Measurements from ENCODE around the gene CDH23.

CDH23 gene

DNA sequence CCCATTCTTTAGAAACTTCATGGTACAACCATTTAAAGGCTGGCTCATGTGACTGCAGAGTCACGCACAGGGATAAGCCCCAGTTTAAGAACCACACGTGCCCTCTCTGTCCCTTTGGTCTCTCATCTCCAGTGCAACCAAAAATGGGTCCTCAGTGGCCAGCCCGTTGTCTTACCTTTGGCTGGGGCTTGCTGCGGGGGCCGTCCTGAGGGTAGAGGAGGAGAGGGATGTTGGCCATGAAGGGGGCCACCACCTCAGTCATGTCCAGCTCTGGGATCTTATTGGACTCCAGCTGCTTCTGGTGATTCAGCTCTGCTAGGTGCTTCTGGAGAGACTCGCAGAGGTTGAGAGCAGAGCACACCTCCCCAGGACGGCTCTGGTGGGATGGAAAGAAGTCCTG is 432.0 kb downstream of the CDH23 start:
- H3K27me3 ChIP-seq (ENCODE audit: control insufficient read depth, insufficient read depth, low read length, poor library complexity, severe bottlenecking) = no peaks in the 10 kb centered on the region
- 95% methylated on average over 7 of the region's 7 CpGs for WGBS, 2 experiments
- no peak overlapping the region for H3K27ac ChIP-seq (ENCODE audit: insufficient read depth, low read depth, low read length, poor library complexity, severe bottlenecking)
- H3K36me3 ChIP-seq (ENCODE audit: control insufficient read depth, insufficient read depth, low read length) = peaks cover 72% of the 10 kb centered on the region
- H3K4me1 ChIP-seq (ENCODE audit: control insufficient read depth, insufficient read depth, low read length) = no peaks in the 10 kb centered on the region
- H3K9me3 ChIP-seq (ENCODE audit: control insufficient read depth, low read length) = no peaks in the 10 kb centered on the region
- H3K4me3 ChIP-seq (ENCODE audit: insufficient read depth, low read depth, low read length) = no peak overlapping the region

GRCh38 chr10:71829171-71829570 is 432.5 kb downstream of the CDH23 start:
- peaks cover 71% of the 10 kb centered on the region for H3K36me3 ChIP-seq (ENCODE audit: control insufficient read depth, insufficient read depth, low read length)
- H3K4me1 ChIP-seq (ENCODE audit: control insufficient read depth, insufficient read depth, low read length) = no peaks in the 10 kb centered on the region
- WGBS, 2 experiments = 93 to 95% methylated on average over 5 of the region's 5 CpGs
- H3K27me3 ChIP-seq (ENCODE audit: control insufficient read depth, insufficient read depth, low read length, poor library complexity, severe bottlenecking) = no peaks in the 10 kb centered on the region
- H3K9me3 ChIP-seq (ENCODE audit: control insufficient read depth, low read length) = no peaks in the 10 kb centered on the region
- no peak overlapping the region for H3K27ac ChIP-seq (ENCODE audit: insufficient read depth, low read depth, low read length, poor library complexity, severe bottlenecking)
- no peak overlapping the region for H3K4me3 ChIP-seq (ENCODE audit: insufficient read depth, low read depth, low read length)

DNA sequence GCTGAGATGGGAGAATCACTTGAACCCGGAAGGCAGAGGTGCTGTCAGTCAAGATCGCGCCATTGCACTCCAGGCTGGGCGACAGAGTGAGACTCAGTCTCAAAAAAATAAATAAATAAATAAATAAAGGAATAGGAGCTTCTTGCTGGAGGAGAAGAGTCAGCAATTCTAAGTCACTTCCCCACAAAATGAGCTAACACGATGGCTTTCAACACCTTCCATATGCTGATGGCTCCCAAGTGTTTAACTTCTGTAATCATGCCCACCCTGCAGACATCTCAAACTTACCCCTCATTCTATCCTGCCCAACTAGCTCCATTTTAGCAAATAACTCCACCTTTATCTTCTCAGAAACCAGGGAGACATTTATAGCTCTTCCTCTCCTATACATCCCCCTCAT is 433.2 kb downstream of the CDH23 start:
- WGBS, 2 experiments = 91 to 97% methylated on average over 4 to 5 of the region's 5 CpGs
- peaks cover 63% of the 10 kb centered on the region for H3K36me3 ChIP-seq (ENCODE audit: control insufficient read depth, insufficient read depth, low read length)
- H3K4me3 ChIP-seq (ENCODE audit: insufficient read depth, low read depth, low read length) = no peak overlapping the region
- no peaks in the 10 kb centered on the region for H3K4me1 ChIP-seq (ENCODE audit: control insufficient read depth, insufficient read depth, low read length)
- H3K9me3 ChIP-seq (ENCODE audit: control insufficient read depth, low read length) = no peaks in the 10 kb centered on the region
- no peak overlapping the region for H3K27ac ChIP-seq (ENCODE audit: insufficient read depth, low read depth, low read length, poor library complexity, severe bottlenecking)
- H3K27me3 ChIP-seq (ENCODE audit: control insufficient read depth, insufficient read depth, low read length, poor library complexity, severe bottlenecking) = no peaks in the 10 kb centered on the region

- H3K27me3 ChIP-seq (ENCODE audit: control insufficient read depth, insufficient read depth, low read length, poor library complexity, severe bottlenecking) = no peaks in the 10 kb centered on the region
- H3K36me3 ChIP-seq (ENCODE audit: control insufficient read depth, insufficient read depth, low read length) = peaks cover 56% of the 10 kb centered on the region
- no peak overlapping the region for H3K27ac ChIP-seq (ENCODE audit: insufficient read depth, low read depth, low read length, poor library complexity, severe bottlenecking)
- 97 to 98% methylated on average over 4 of the region's 4 CpGs for WGBS, 2 experiments
- no peak overlapping the region for H3K4me3 ChIP-seq (ENCODE audit: insufficient read depth, low read depth, low read length)
- H3K9me3 ChIP-seq (ENCODE audit: control insufficient read depth, low read length) = no peaks in the 10 kb centered on the region
- H3K4me1 ChIP-seq (ENCODE audit: control insufficient read depth, insufficient read depth, low read length) = peaks cover under 1% of the 10 kb centered on the region
Observed at GRCh38 chr10:71830726-71831125, 434.0 kb downstream of the CDH23 start.

DNA sequence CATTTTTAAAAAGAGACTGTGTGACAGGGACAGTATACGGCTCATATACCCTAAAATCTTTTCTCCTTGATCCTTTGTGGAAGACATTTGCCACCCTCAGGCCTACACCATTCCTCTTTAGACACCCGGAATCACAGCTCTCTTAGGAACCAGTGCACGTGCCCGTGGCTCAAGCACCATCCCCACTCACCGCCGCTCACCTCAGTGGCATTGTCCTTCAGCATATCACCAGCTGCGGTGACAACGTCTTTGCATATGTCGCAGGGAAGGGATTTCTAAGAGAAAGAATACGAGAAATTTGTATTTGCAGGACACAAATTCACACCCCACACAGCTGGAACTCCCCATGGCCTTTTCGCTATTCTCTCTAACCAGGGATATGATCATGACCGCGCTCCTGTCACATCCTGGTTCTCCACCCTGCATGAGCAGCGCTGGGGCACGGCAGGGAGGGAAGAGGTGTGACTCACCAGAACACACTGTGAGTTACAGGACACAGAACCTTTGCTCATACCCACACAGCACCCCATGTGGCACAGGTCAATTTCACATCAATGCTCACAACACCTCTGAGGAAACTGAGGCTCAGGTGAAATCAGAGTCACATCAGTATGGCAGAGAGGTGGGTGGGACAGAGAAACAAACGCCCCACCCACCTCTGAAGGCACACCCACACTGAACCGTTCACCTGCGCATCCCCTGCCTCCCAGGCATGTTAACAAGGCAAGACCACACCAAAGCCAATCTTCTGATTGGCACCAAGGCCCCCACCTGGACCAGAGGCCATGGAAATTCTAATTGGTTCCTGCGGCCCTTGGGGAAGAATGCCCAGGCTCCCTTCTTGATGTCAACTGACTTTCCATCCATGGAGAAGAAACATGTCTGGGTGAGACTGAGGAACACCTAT is 435.2 kb downstream of the CDH23 start:
- 92 to 95% methylated on average over 19 of the region's 19 CpGs for WGBS, 2 experiments
- Histone ChIP-seq H3K36me3 (ENCODE audit: control insufficient read depth, insufficient read depth, low read length) (peaks cover 47% of the 10 kb centered on the region), H3K4me1 (ENCODE audit: control insufficient read depth, insufficient read depth, low read length) (peaks cover 12% of the 10 kb centered on the region), H3K4me3 (ENCODE audit: insufficient read depth, low read depth, low read length) (no peak overlapping the region), H3K27me3 (ENCODE audit: control insufficient read depth, insufficient read depth, low read length, poor library complexity, severe bottlenecking) (no peaks in the 10 kb centered on the region), H3K9me3 (ENCODE audit: control insufficient read depth, low read length) (no peaks in the 10 kb centered on the region), H3K27ac (ENCODE audit: insufficient read depth, low read depth, low read length, poor library complexity, severe bottlenecking) (no peak overlapping the region)

DNA sequence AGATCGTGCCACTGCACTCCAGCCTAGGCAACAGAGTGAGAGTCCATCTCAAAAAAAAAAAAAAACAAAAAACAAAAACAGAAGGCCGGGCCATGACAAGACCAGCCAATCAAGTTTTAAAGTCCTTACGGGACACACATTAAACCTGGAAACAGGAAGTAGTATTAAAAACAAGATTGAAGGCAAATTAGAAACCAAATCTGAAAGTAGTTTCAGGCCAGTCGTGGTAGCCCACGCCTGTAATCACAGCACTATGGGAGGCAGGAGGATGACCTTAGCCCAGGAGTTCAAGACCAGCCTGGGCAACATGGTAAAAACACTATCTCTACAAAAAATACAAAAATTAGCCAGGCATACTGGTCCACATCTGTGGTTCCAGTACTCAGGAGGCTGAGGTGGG is 436.2 kb downstream of the CDH23 start:
- H3K36me3 ChIP-seq (ENCODE audit: control insufficient read depth, insufficient read depth, low read length) = peaks cover 39% of the 10 kb centered on the region
- H3K4me3 ChIP-seq (ENCODE audit: insufficient read depth, low read depth, low read length) = no peak overlapping the region
- H3K9me3 ChIP-seq (ENCODE audit: control insufficient read depth, low read length) = no peaks in the 10 kb centered on the region
- peaks cover 22% of the 10 kb centered on the region for H3K4me1 ChIP-seq (ENCODE audit: control insufficient read depth, insufficient read depth, low read length)
- H3K27me3 ChIP-seq (ENCODE audit: control insufficient read depth, insufficient read depth, low read length, poor library complexity, severe bottlenecking) = no peaks in the 10 kb centered on the region
- H3K27ac ChIP-seq (ENCODE audit: insufficient read depth, low read depth, low read length, poor library complexity, severe bottlenecking) = no peak overlapping the region
- WGBS, 2 experiments = 96 to 97% methylated on average over 5 of the region's 5 CpGs

GRCh38 chr10:71833451-71834342 is 437.0 kb downstream of the CDH23 start:
- Histone ChIP-seq H3K27me3 (ENCODE audit: control insufficient read depth, insufficient read depth, low read length, poor library complexity, severe bottlenecking) (no peaks in the 10 kb centered on the region), H3K9me3 (ENCODE audit: control insufficient read depth, low read length) (no peaks in the 10 kb centered on the region), H3K27ac (ENCODE audit: insufficient read depth, low read depth, low read length, poor library complexity, severe bottlenecking) (no peak overlapping the region), H3K36me3 (ENCODE audit: control insufficient read depth, insufficient read depth, low read length) (peaks cover 32% of the 10 kb centered on the region), H3K4me1 (ENCODE audit: control insufficient read depth, insufficient read depth, low read length) (peaks cover 30% of the 10 kb centered on the region), H3K4me3 (ENCODE audit: insufficient read depth, low read depth, low read length) (no peak overlapping the region)
- 96 to 98% methylated on average over 8 of the region's 8 CpGs for WGBS, 2 experiments

GRCh38 chr10:71834343-71834674 is 437.6 kb downstream of the CDH23 start:
- no peak overlapping the region for H3K4me3 ChIP-seq (ENCODE audit: insufficient read depth, low read depth, low read length)
- peaks cover 36% of the 10 kb centered on the region for H3K4me1 ChIP-seq (ENCODE audit: control insufficient read depth, insufficient read depth, low read length)
- H3K36me3 ChIP-seq (ENCODE audit: control insufficient read depth, insufficient read depth, low read length) = peaks cover 26% of the 10 kb centered on the region
- WGBS, 2 experiments = 95 to 96% methylated on average over 14 of the region's 14 CpGs
- no peak overlapping the region for H3K27ac ChIP-seq (ENCODE audit: insufficient read depth, low read depth, low read length, poor library complexity, severe bottlenecking)
- H3K9me3 ChIP-seq (ENCODE audit: control insufficient read depth, low read length) = no peaks in the 10 kb centered on the region
- no peaks in the 10 kb centered on the region for H3K27me3 ChIP-seq (ENCODE audit: control insufficient read depth, insufficient read depth, low read length, poor library complexity, severe bottlenecking)

DNA sequence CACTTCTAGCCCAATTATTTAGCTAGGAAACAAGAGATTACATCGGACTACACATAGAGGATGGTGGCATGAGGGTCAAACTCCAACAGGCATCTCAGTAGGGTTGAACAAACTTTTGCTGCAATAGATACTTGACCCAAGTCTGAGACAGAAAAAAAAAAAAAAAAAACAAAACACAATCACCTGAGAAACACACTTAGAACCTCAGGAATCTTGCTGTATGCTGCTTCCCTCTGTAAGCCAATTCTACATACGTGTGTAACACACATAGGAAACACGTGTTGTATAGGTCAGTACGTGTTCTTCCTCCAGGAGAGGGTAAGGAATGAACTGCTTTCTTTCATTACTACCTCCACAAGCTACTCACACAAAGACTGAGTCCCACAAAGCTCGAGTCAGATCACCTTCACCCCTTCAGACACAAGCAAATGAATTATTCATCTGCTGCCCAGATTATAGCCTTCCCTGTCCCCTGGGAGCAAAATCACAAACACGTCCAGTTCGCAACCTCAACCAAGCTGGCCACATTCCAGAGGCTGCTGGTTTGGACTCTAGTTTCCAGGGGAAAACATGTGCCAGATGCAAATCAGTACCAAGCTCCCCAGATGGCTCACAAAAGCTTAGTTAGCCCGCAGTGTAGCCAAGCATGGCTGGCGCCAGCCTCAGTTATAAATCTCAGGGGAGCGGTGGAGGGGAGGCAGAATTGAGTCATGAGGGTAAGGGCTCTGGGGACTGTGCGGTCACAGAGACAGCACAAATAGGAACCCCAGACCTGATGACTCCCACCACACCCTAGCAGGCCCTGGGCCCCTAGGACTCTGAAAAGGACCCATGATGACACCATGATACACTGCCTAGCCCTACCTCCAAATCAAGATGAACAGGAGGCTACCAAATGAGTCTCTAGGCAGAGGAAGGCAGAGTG is 439.2 kb downstream of the CDH23 start:
- H3K9me3 ChIP-seq (ENCODE audit: control insufficient read depth, low read length) = no peaks in the 10 kb centered on the region
- no peak overlapping the region for H3K4me3 ChIP-seq (ENCODE audit: insufficient read depth, low read depth, low read length)
- H3K36me3 ChIP-seq (ENCODE audit: control insufficient read depth, insufficient read depth, low read length) = peaks cover 10% of the 10 kb centered on the region
- H3K27me3 ChIP-seq (ENCODE audit: control insufficient read depth, insufficient read depth, low read length, poor library complexity, severe bottlenecking) = no peaks in the 10 kb centered on the region
- peaks cover 49% of the 10 kb centered on the region for H3K4me1 ChIP-seq (ENCODE audit: control insufficient read depth, insufficient read depth, low read length)
- WGBS, 2 experiments = 91 to 95% methylated on average over 11 of the region's 11 CpGs
- H3K27ac ChIP-seq (ENCODE audit: insufficient read depth, low read depth, low read length, poor library complexity, severe bottlenecking) = peak overlapping the region; percentile 64

Measured in ectodermal cell (in vitro differentiated cells).